ENCODE data around the gene NIT1. TPM values are rescaled to one million over a fixed set of nuclear protein-coding genes. Genes with fewer than 3 reads are reported as not detected.

Gene NIT1
- total and polyA plus RNA-seq, 10 of the 15 experiments (the other 5 are each of a cell fraction or from before 2014, with no cell fraction given): 19.2 to 54.4 (median 28.3) TPM

DNA sequence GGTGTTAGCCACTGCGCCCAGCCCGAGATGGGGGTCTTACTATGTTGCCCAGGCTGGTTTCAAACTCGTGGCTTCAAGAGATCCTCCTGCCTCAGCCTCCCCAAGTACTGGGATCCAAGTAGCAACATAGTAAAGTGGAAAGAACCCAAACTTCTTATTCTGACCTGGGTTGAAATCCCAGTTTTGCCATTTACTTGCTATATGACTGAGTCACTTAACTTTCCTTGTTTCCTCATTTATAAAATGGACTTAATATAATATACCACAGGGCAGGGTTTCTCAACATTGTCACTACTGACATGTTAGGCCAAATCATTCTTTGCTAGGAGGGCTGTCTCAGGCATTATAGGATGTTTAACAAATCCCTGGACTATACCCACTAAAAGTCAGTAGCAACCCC, 6.8 kb upstream of the NIT1 start:
- Histone ChIP-seq H3K79me2 (ENCODE audit: control insufficient read depth, insufficient read depth, low read length) (peaks cover 67% of the 10 kb centered on the region), H3K4me3 (no peak overlapping the region), H3K27me3 (replicated peaks in 1 of 2; ENCODE audit: control insufficient read depth in 2 of 2, insufficient read depth in 2 of 2, low read length in 1 of 2) (no peaks in the 10 kb centered on the region), H2AFZ (ENCODE audit: control insufficient read depth, low read depth, low read length) (no peak overlapping the region), H3K9ac (ENCODE audit: control insufficient read depth, insufficient read depth, low read length) (no peak overlapping the region), H3K27ac (ENCODE audit: control insufficient read depth, insufficient read depth) (no peak overlapping the region), H3K4me2 (ENCODE audit: control insufficient read depth, insufficient read depth) (no peak overlapping the region), H3K36me3 (ENCODE audit: control insufficient read depth in 2 of 2, insufficient read depth in 2 of 2, low read length in 1 of 2) (peaks cover 1 to 2% of the 10 kb centered on the region in 2 experiments; a peak in 1 of 4 replicates), H3K9me3 (replicated peaks; ENCODE audit: control insufficient read depth, insufficient read depth, low read length) (no peaks in the 10 kb centered on the region), H3K4me1 (ENCODE audit: control insufficient read depth, insufficient read depth, low read length) (no peaks in the 10 kb centered on the region), H4K20me1 (ENCODE audit: control insufficient read depth, insufficient read depth) (no peaks in the 10 kb centered on the region)
- WGBS (ENCODE audit: insufficient coverage, insufficient replicate concordance, low lambda C conversion rate, missing lambda C conversion rate): 94% methylated on average over 3 of the region's 3 CpGs
- no peak for DNase-seq (ENCODE audit: low read depth, low spot score)
- ChIA-PET POLR2A (no interaction called here), RAD21 (ENCODE audit: unreplicated experiment) (no interaction called here), CTCF (no interaction called here), SMC1A (ENCODE audit: uncharacterized antibody, unreplicated experiment) (interaction anchor here (1.0 to 2.0 kb wide), 2 partner anchors 21 to 28 kb away, joined by 5 to 6 read pairs; no protein-coding TSS in a partner anchor)
- TF ChIP-seq MYC (IDR thresholded peaks at IDR 0.05; ENCODE audit: insufficient read depth, insufficient read length, insufficient replicate concordance, low read length, severe bottlenecking) (no peak), ZSCAN29 (IDR thresholded peaks at IDR 0.05) (no peak), EED (IDR thresholded peaks at IDR 0.05; ENCODE audit: low read depth) (no peak), JUNB (IDR thresholded peaks at IDR 0.05) (no peak), BCL11A (IDR thresholded peaks at IDR 0.05; ENCODE audit: low read depth, low read length) (no peak), YY1 (IDR thresholded peaks at IDR 0.05; ENCODE audit: low read depth, low read length) (no peak), FOS (IDR thresholded peaks at IDR 0.05; ENCODE audit: borderline replicate concordance, extremely low read depth, insufficient read length) (no peak)
- TF ChIP-seq, protein P1, sequence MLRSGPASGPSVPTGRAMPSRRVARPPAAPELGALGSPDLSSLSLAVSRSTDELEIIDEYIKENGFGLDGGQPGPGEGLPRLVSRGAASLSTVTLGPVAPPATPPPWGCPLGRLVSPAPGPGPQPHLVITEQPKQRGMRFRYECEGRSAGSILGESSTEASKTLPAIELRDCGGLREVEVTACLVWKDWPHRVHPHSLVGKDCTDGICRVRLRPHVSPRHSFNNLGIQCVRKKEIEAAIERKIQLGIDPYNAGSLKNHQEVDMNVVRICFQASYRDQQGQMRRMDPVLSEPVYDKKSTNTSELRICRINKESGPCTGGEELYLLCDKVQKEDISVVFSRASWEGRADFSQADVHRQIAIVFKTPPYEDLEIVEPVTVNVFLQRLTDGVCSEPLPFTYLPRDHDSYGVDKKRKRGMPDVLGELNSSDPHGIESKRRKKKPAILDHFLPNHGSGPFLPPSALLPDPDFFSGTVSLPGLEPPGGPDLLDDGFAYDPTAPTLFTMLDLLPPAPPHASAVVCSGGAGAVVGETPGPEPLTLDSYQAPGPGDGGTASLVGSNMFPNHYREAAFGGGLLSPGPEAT (IDR thresholded peaks at IDR 0.05; ENCODE audit: low read depth): no peak
- TF ChIP-seq, protein P2, sequence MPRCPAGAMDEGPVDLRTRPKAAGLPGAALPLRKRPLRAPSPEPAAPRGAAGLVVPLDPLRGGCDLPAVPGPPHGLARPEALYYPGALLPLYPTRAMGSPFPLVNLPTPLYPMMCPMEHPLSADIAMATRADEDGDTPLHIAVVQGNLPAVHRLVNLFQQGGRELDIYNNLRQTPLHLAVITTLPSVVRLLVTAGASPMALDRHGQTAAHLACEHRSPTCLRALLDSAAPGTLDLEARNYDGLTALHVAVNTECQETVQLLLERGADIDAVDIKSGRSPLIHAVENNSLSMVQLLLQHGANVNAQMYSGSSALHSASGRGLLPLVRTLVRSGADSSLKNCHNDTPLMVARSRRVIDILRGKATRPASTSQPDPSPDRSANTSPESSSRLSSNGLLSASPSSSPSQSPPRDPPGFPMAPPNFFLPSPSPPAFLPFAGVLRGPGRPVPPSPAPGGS (IDR thresholded peaks at IDR 0.05; ENCODE audit: borderline replicate concordance, insufficient read depth, low read depth, low read length, poor library complexity, severe bottlenecking): no peak
- TF ChIP-seq, protein P3, sequence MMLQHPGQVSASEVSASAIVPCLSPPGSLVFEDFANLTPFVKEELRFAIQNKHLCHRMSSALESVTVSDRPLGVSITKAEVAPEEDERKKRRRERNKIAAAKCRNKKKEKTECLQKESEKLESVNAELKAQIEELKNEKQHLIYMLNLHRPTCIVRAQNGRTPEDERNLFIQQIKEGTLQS (IDR thresholded peaks at IDR 0.05; ENCODE audit: borderline replicate concordance, extremely low read depth, low read depth, low read length): no peak
- TF ChIP-seq, protein P4, sequence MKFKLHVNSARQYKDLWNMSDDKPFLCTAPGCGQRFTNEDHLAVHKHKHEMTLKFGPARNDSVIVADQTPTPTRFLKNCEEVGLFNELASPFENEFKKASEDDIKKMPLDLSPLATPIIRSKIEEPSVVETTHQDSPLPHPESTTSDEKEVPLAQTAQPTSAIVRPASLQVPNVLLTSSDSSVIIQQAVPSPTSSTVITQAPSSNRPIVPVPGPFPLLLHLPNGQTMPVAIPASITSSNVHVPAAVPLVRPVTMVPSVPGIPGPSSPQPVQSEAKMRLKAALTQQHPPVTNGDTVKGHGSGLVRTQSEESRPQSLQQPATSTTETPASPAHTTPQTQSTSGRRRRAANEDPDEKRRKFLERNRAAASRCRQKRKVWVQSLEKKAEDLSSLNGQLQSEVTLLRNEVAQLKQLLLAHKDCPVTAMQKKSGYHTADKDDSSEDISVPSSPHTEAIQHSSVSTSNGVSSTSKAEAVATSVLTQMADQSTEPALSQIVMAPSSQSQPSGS (IDR thresholded peaks at IDR 0.05; ENCODE audit: low read length): no peak
- no peak for ATAC-seq
- FAIRE-seq: no peak
- in situ Hi-C loops (cut with MboI) (no loop called here), intact Hi-C loops (cut with micrococcal nuclease; ENCODE audit: unreplicated experiment) (no loop called here)
- BruUV-seq (replicated peaks): no TSS peak

Measured in GM12878 (cell line).